ENCODE results near the gene RIMKLB.
"Not testable (repeated sequence)": the region's sequence is repeated elsewhere in the genome, so short reads cannot be mapped to it uniquely, and the experiment has no call there.

RIMKLB gene

DNA sequence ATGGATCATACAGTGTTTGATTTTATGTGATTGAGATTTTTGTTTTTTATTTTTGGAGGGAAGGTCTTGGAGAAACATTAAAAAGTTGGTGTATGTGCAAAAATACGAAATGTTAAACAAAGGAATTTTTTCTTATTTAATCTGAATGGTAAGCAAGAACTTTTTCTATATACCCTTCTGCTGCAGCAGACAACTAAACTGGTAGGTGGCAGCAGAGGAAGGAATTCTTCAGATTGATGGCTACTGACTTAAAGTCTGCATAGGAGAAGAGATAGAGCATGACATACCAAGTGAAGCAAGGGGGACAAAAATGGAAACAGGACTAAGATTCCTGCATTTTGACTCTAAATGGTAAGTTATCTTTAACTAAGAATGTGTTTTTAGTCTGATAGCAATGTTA is 82.6 kb downstream of the RIMKLB start:
- DNase-seq, result no peak

GRCh38 chr12:8781381-8782127 is 83.8 kb downstream of the RIMKLB start:
- DNase-seq, result no peak

DNA sequence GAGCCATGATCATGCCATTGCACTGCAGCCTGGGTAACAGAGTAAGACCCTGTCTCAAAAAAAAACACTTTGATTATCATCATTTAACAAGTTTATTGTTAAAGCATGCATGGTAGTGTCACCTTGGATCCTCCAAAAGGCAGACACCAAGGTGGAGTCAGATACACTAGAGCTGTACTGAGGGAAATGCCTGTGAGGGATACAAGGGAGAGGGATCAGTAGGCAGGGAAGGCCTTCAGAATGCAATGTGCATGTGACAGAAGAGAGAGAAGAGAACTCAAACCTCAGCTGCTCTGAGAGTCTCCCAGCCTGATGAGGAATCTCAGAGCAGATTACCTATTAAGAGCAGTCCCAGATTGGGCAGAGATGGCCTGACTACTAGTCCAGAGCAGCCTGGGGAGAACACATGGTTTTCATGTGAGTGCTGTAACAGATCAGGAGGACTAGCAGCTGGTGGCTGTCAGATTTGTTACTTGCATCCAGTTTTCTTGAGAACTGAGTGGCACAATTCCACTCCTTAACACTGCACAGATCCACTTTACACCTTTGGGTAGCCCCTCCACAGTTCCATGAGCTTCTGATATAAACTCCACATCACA is 86.6 kb downstream of the RIMKLB start:
- no peak for DNase-seq

- DNase-seq, result no peak
Observed at GRCh38 chr12:8785499-8785898, 87.7 kb downstream of the RIMKLB start.

DNA sequence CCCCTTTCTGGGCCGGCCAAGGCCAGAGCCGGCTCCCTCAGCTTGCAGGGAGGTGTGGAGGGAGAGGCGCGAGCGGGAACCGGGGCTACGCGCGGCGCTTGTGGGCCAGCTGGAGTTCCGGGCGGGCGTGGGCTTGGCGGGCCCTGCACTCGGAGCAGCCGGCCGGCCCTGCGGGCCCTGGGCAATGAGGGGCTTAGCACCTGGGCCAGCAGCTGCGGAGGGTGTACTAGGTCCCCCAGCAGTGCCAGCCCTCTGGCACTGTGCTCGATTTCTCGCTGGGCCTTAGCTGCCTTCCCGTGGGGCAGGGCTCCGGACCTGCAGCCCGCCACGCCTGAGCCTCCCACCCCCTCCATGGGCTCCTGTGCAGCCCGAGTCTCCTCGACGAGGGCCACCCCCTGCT is 89.4 kb downstream of the RIMKLB start:
- not testable (repeated sequence) for DNase-seq

GRCh38 chr12:8788706-8789105 is 90.9 kb downstream of the RIMKLB start:
- not testable (repeated sequence) for DNase-seq

- DNase-seq, result not testable (repeated sequence)
Observed at GRCh38 chr12:8789341-8790013, 91.7 kb downstream of the RIMKLB start.

GRCh38 chr12:8793226-8793625 is 95.4 kb downstream of the RIMKLB start:
- not testable (repeated sequence) for DNase-seq

- DNase-seq, result not testable (repeated sequence)
Observed at GRCh38 chr12:8794611-8795010, 96.8 kb downstream of the RIMKLB start.

DNA sequence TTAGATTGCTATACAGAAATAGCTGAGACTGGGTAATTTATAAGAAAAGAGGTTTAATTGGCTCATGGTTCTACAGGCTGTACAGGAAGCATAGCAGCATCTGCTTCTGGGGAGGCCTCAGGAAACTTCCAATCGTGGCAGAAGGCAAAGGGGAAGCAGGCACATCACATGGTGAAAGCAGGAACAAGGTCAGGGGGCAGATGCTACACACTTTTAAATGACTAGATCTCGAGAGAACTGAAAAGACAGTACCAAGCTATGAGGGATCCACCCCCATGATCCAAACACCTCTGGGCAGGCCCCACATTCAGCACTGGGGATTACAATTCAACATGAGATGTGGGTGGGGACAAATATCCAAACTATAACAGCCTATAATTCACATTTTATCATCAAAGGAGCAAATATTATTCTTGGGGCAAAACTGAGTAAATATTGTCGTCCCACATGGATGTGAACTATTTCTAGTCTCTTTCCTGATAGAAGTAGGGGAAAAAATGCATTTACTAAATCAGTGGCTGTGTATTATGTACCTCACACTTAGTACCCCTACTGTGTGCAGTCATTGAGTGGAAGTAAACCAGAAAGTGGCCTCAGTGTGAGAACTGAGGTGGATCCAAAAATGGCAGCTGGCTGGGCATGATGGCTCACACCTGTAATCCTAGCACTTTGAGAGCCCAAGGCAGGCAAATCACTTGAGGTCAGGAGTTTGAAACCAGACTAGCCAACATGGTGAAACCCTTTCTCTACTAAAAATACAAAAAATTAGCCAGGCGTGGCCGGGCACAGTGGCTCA is 99.2 kb downstream of the RIMKLB start:
- DNase-seq, result no peak

DNA sequence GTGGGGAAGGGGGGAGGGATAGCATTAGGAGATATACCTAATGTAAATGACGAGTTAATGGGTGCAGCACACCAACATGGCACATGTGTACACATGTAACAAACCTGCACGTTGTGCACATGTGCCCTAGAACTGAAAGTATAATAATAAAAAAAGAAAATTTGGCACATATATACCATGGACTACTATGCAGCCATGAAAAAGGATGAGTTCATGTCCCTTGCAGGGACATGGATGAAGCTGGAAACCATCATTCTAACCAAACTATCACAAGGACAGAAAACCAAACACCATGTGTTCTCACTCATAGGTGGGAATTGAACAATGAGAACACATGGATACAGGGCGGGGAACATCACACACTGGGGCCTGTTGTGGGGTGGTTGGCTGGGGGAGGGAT is 103.4 kb downstream of the RIMKLB start:
- DNase-seq, result not testable (repeated sequence)

DNA sequence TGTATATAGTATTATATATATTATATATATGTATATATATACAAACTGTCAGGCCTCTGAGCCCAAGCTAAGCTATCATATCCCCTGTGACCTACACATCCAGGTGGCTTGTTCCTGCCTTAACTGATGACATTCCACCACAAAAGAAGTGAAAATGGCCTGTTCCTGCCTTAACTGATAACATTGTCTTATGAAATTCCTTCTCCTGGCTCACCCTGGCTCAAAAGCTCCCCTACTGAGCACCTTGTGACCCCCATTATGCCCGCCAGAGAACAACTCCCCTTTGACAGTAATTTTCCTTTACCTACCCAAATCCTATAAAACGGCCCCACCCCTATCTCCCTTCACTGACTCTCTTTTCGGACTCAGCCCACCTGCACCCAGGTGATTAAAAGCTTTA is 107.0 kb downstream of the RIMKLB start:
- not testable (repeated sequence) for DNase-seq

DNA sequence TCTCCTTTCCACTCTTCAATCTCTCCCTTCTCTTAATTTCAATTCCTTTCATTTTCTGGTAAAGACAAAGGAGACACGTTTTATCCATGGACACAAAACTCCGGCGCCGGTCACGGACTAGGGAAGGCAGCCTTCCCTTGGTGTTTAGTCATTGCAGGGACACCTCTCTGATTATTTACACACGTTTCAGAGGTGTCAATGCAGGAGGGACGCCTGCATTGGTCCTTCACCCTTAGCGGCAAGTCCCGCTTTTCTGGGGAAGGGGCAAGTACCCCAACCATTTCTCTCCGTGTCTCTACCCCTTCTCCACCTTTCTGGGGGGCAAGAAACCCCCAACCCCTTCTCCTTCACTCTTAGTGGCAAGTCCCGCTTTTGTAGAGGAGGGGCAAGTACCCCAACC is 107.7 kb downstream of the RIMKLB start:
- DNase-seq, result not testable (repeated sequence)

GRCh38 chr12:8807084-8807483 is 109.3 kb downstream of the RIMKLB start:
- DNase-seq, result not testable (repeated sequence)

GRCh38 chr12:8810112-8810511 is 112.3 kb downstream of the RIMKLB start:
- not testable (repeated sequence) for DNase-seq

- no peak for DNase-seq
Observed at GRCh38 chr12:8813572-8814357, 116.0 kb downstream of the RIMKLB start.

DNA sequence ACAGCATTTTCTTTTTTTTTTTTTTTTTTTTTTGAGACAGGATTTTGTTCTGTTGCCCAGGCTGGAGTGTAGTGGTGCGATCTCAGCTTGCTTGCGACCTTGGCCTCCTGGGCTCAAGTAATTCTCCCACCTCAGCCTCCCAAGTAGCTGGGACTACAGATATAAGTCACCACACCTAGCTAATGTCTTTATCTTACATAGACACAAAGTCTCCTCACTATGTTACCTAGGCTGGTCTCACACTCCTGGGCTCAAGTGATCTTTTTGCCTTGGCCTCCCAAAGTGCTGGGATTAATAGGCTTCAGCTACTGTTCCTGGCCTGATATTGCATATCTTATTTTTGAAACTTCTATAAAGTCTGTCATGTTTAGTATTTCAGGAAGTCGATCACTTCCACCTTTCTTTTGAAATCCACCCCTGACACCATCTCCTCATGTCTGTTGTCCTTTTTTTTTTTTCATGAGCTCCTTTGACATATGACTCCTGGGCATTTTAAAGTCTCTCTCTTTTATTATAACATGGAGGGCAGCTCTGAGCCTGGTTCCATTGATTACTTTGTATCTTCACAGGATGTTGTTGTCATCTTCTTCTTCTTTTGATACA is 118.8 kb downstream of the RIMKLB start:
- DNase-seq, result no peak

- no peak for DNase-seq
Observed at GRCh38 chr12:8817856-8818255, 120.1 kb downstream of the RIMKLB start.

- no peak for DNase-seq
Observed at GRCh38 chr12:8818526-8818925, 120.7 kb downstream of the RIMKLB start.

- DNase-seq, result no peak
Observed at GRCh38 chr12:8819666-8819980, 121.8 kb downstream of the RIMKLB start.

- DNase-seq, result not testable (repeated sequence)
Observed at GRCh38 chr12:8820676-8821407, 123.1 kb downstream of the RIMKLB start.
